IMR-90 (cell line): ENCODE results near the gene ATPAF2. TPM values are rescaled to one million over a fixed set of nuclear protein-coding genes. Genes with fewer than 3 reads are reported as not detected.

Source experiments
- ATAC-seq: fragments of 200-7000 bp; cut with Tn5 transposase; 2 replicates; pipeline ENCODE4 v1.9.1; 2020; ENCODE audit warnings: low read depth, mild to moderate bottlenecking, moderate library complexity
- BruUV-seq: library from RNA; stranded (reverse); fragments of 400-500 nt; replicated peaks from 2 replicates; lab custom pipeline; 2021; lab: Mats Ljungman, UMichigan
- CTCF ChIA-PET: fragments of 300-600 bp; formaldehyde crosslinking; extraction: SDS; loops from one replicate; lab custom pipeline; 2021; ENCODE audit warnings: antibody characterized with exemption; lab: Yijun Ruan, JAX
- POLR2A ChIA-PET: fragments of 300-600 bp; sonication (Branson Sonifier 250); formaldehyde crosslinking; loops from one replicate; lab custom pipeline; 2022; ENCODE audit warnings: antibody characterized with exemption; ENCODE audit not compliant: unreplicated experiment; lab: Charles Lee
- DNase-seq: peaks from one replicate; pipeline ENCODE4 v3.0.0; 2013
- H2AFZ ChIP-seq: replicated peaks from 2 replicates; pipeline ENCODE3; 2013; ENCODE audit warnings: low read length, mild to moderate bottlenecking; ENCODE audit not compliant: poor library complexity
- H2AK5ac ChIP-seq: 2 replicates; pipeline ENCODE4 v1.6.1; 2013; ENCODE audit warnings: low read depth, low read length, inconsistent platforms
- H2AK9ac ChIP-seq: replicated peaks from 2 replicates; pipeline ENCODE3; 2013; ENCODE audit warnings: mild to moderate bottlenecking, low read depth, low read length, moderate library complexity; ENCODE audit not compliant: poor library complexity
- H2BK120ac ChIP-seq: 2 replicates; pipeline ENCODE4 v1.6.1; 2013; ENCODE audit warnings: low read depth, low read length, inconsistent platforms
- H2BK15ac ChIP-seq: 3 replicates; pipeline ENCODE4 v1.6.1; 2013; ENCODE audit warnings: low read depth, low read length, inconsistent platforms
- H2BK20ac ChIP-seq: 2 replicates; pipeline ENCODE4 v1.6.1; 2013; ENCODE audit warnings: low read depth, mild to moderate bottlenecking, inconsistent platforms, low read length, moderate library complexity
- H2BK5ac ChIP-seq: 2 replicates; pipeline ENCODE4 v1.6.1; 2013; ENCODE audit warnings: mild to moderate bottlenecking, low read depth, low read length, inconsistent platforms; ENCODE audit not compliant: poor library complexity, severe bottlenecking
- H3K14ac ChIP-seq: replicated peaks from 2 replicates; pipeline ENCODE4 v1.6.1; 2013; ENCODE audit warnings: low read depth, low read length, inconsistent platforms
- H3K18ac ChIP-seq: 2 replicates; pipeline ENCODE4 v1.6.1; 2013; ENCODE audit warnings: low read depth, low read length, control low read depth
- H3K23ac ChIP-seq: 2 replicates; pipeline ENCODE4 v1.6.1; 2013; ENCODE audit warnings: low read depth, low read length, inconsistent platforms
- H3K27ac ChIP-seq: 2 replicates; pipeline ENCODE4 v1.5.1; 2013; ENCODE audit warnings: mild to moderate bottlenecking, control low read depth, low read length; ENCODE audit not compliant: insufficient read depth
- H3K27me3 ChIP-seq: 2 replicates; pipeline ENCODE4 v1.6.1; 2013; ENCODE audit warnings: low read length; ENCODE audit not compliant: control insufficient read depth, insufficient read depth
- H3K36me3 ChIP-seq: 2 replicates; pipeline ENCODE4 v1.6.1; 2013; ENCODE audit warnings: low read length, mixed read lengths; ENCODE audit not compliant: control insufficient read depth, insufficient read depth
- H3K4ac ChIP-seq: 2 replicates; pipeline ENCODE4 v1.6.1; 2013; ENCODE audit warnings: low read depth, low read length, inconsistent platforms
- H3K4me1 ChIP-seq: 2 replicates; pipeline ENCODE4 v1.6.1; 2013; ENCODE audit warnings: low read length, mixed read lengths; ENCODE audit not compliant: control insufficient read depth, insufficient read depth
- H3K4me2 ChIP-seq: 2 replicates; pipeline ENCODE4 v1.6.1; 2013; ENCODE audit warnings: low read depth, mild to moderate bottlenecking, control low read depth, low read length, moderate library complexity
- H3K4me3 ChIP-seq: 2 replicates; pipeline ENCODE4 v1.5.1; 2013; ENCODE audit warnings: low read depth, mild to moderate bottlenecking, control low read depth, low read length, moderate library complexity; ENCODE audit not compliant: insufficient read depth
- H3K56ac ChIP-seq: 2 replicates; pipeline ENCODE4 v1.6.1; 2013; ENCODE audit warnings: low read length, inconsistent platforms; ENCODE audit not compliant: insufficient read depth; ENCODE audit errors: extremely low read depth
- H3K79me1 ChIP-seq, 2 experiments: 2 replicates each; pipeline ENCODE4 v1.6.1; 2013; ENCODE audit warnings: low read length in 2 of 2, inconsistent platforms in 1 of 2, low read depth in 1 of 2
- H3K9ac ChIP-seq: 2 replicates; pipeline ENCODE4 v1.6.1; 2013; ENCODE audit warnings: low read depth, low read length, control low read depth
- H3K9me1 ChIP-seq: 2 replicates; pipeline ENCODE4 v1.6.1; 2013; ENCODE audit warnings: low read length, inconsistent platforms; ENCODE audit not compliant: insufficient read depth
- H3K9me3 ChIP-seq: 2 replicates; pipeline ENCODE4 v1.6.1; 2013; ENCODE audit warnings: low read length; ENCODE audit not compliant: control insufficient read depth, insufficient read depth
- H4K20me1 ChIP-seq: 2 replicates; pipeline ENCODE4 v1.6.1; 2013; ENCODE audit warnings: low read length, inconsistent platforms; ENCODE audit not compliant: insufficient read depth
- H4K5ac ChIP-seq: 2 replicates; pipeline ENCODE4 v1.6.1; 2013; ENCODE audit warnings: mild to moderate bottlenecking, low read depth, low read length, control low read depth
- H4K8ac ChIP-seq, 2 experiments: 2 replicates each; pipeline ENCODE4 v1.6.1; 2013; ENCODE audit warnings: low read depth in 2 of 2, low read length in 2 of 2, control low read depth in 1 of 2, inconsistent platforms in 1 of 2
- H4K91ac ChIP-seq: 2 replicates; pipeline ENCODE4 v1.6.1; 2013; ENCODE audit warnings: low read depth, low read length, inconsistent platforms; ENCODE audit not compliant: insufficient read depth
- BHLHE40 ChIP-seq: fragments of 150-350 bp; IDR thresholded peaks from 2 replicates; pipeline ENCODE4 v1.6.1; 2016; ENCODE audit warnings: mild to moderate bottlenecking, low read depth, low read length
- CEBPB ChIP-seq: IDR thresholded peaks from 2 replicates; pipeline ENCODE4 v1.6.1; 2012; ENCODE audit warnings: low read depth, low read length, improper control_type of control experiment
- CHD1 ChIP-seq: IDR thresholded peaks from 2 replicates; pipeline ENCODE4 v1.6.1; 2012; ENCODE audit warnings: low read depth, low read length, improper control_type of control experiment
- CTCF ChIP-seq: conservative IDR thresholded peaks from 2 replicates; pipeline ENCODE4 v1.5.1; 2012; ENCODE audit warnings: mild to moderate bottlenecking, low read depth, low read length, improper control_type of control experiment
- ELK1 ChIP-seq: fragments of 150-350 bp; IDR thresholded peaks from 2 replicates; pipeline ENCODE4 v1.6.1; 2016; ENCODE audit warnings: low read depth, mild to moderate bottlenecking, low read length, moderate library complexity, borderline replicate concordance
- FOS ChIP-seq: fragments of 150-350 bp; IDR thresholded peaks from 2 replicates; pipeline ENCODE4 v1.6.1; 2016; ENCODE audit warnings: low read depth, low read length
- MAFK ChIP-seq: IDR thresholded peaks from 2 replicates; pipeline ENCODE4 v1.6.1; 2012; ENCODE audit warnings: low read depth, low read length, improper control_type of control experiment
- MAZ ChIP-seq: IDR thresholded peaks from 2 replicates; pipeline ENCODE4 v1.6.1; 2012; ENCODE audit warnings: low read depth, mild to moderate bottlenecking, low read length, improper control_type of control experiment, moderate library complexity, borderline replicate concordance
- MXI1 ChIP-seq: IDR thresholded peaks from 2 replicates; pipeline ENCODE4 v1.6.1; 2012; ENCODE audit warnings: low read depth, mild to moderate bottlenecking, low read length, moderate library complexity, borderline replicate concordance
- NFE2L2 ChIP-seq: fragments of 150-350 bp; IDR thresholded peaks from 2 replicates; pipeline ENCODE4 v1.6.1; 2016; ENCODE audit warnings: low read depth, mild to moderate bottlenecking, low read length
- POLR2A ChIP-seq: IDR thresholded peaks from 2 replicates; pipeline ENCODE4 v1.6.1; 2012; ENCODE audit warnings: mild to moderate bottlenecking, low read depth, low read length
- RAD21 ChIP-seq: IDR thresholded peaks from 2 replicates; pipeline ENCODE4 v1.6.1; 2012; ENCODE audit warnings: low read length, improper control_type of control experiment
- RCOR1 ChIP-seq: IDR thresholded peaks from 2 replicates; pipeline ENCODE4 v1.6.1; 2012; ENCODE audit warnings: mild to moderate bottlenecking, low read length, improper control_type of control experiment; ENCODE audit not compliant: insufficient replicate concordance
- RFX5 ChIP-seq: IDR thresholded peaks from 2 replicates; pipeline ENCODE4 v1.8.0; 2012; ENCODE audit warnings: low read depth, mild to moderate bottlenecking, low read length, moderate library complexity
- SMC3 ChIP-seq: fragments of 150-350 bp; IDR thresholded peaks from 2 replicates; pipeline ENCODE4 v1.6.1; 2016; ENCODE audit warnings: low read depth, mild to moderate bottlenecking, antibody characterized with exemption, low read length, moderate library complexity
- USF2 ChIP-seq: fragments of 150-350 bp; IDR thresholded peaks from 2 replicates; pipeline ENCODE4 v1.6.1; 2017; ENCODE audit warnings: mild to moderate bottlenecking, antibody characterized with exemption, low read length, low read depth
- WGBS, 2 experiments: methylation state at CpG; one replicate each; pipeline versions ENCODE4 v1.1.5 to v1.1.7; 2013; ENCODE audit warnings: missing lambda C conversion rate in 2 of 2; ENCODE audit not compliant: insufficient read length in 1 of 2; ENCODE audit errors: extremely low coverage in 2 of 2; 5-methylcytosine and 5-hydroxymethylcytosine counted together
- dilution Hi-C: fragments of 300-500 bp; cut with HindIII; formaldehyde crosslinking; loops from one replicate; pipeline ENCODE4 v1.14.3; 2018; ENCODE audit warnings: low sequenced_read_pairs; ENCODE audit not compliant: unreplicated experiment
- in situ Hi-C: fragments of 300-500 bp; cut with MboI; formaldehyde crosslinking; loops from 3 replicates; pipeline ENCODE4 v1.14.3; 2019; ENCODE audit warnings: low sequenced_read_pairs, inconsistent platforms, mixed read lengths
- intact Hi-C: fragments of 100-400 bp; cut with micrococcal nuclease; formaldehyde crosslinking; loops from 2 replicates; pipeline ENCODE4 v1.10.0; 2022
- polyA plus RNA-seq, 3 experiments: library from polyadenylated mRNA; depleted of rRNA; stranded (reverse); fragments of >200 nt; gene quantifications; 2 replicates each; pipeline ENCODE4 v1.2.3, GENCODE V29; 2012; ENCODE audit warnings: low replicate concordance in 1 of 3
- total RNA-seq: library from RNA; depleted of rRNA; stranded (reverse); fragments of >200 nt; gene quantifications from 2 replicates; pipeline ENCODE4 v1.2.3, GENCODE V29; 2012

Gene ATPAF2
- total and polyA plus RNA-seq, 2 of the 4 experiments (the other 2 are of a cell fraction): 19.5 to 27.6 TPM

GRCh38 chr17:18019838-18020154 lies 19.2 kb downstream of the ATPAF2 start:
- no peak overlapping the region for H3K18ac ChIP-seq
- ChIA-PET CTCF (interaction anchor here (0.9 kb wide), 1 partner anchor 9 kb away, joined by 3 read pairs; no protein-coding TSS in a partner anchor), POLR2A (no interaction called here)
- DNase-seq (no peak), ATAC-seq (no peak)
- no peaks in the 10 kb centered on the region for H3K27me3 ChIP-seq
- H2BK15ac ChIP-seq: no peak overlapping the region
- H3K4me2 ChIP-seq: no peak overlapping the region
- no peak overlapping the region for H2AK9ac ChIP-seq
- H2BK20ac ChIP-seq: no peak overlapping the region
- H3K9me3 ChIP-seq: no peaks in the 10 kb centered on the region
- intact Hi-C loops: no loop called here
- no peak overlapping the region for H3K23ac ChIP-seq
- H2BK5ac ChIP-seq: no peak overlapping the region
- no peak overlapping the region for H2BK120ac ChIP-seq
- no peak overlapping the region for H3K4ac ChIP-seq
- no peak overlapping the region for H3K56ac ChIP-seq
- in situ Hi-C loops: no loop called here
- peaks cover 16% of the 10 kb centered on the region for H3K36me3 ChIP-seq
- H3K14ac ChIP-seq: no peak overlapping the region
- dilution Hi-C loops: no loop called here
- no peaks in the 10 kb centered on the region for H3K4me1 ChIP-seq
- WGBS, 2 experiments: no CpG with 5 or more reads among the region's 2 CpGs
- H3K4me3 ChIP-seq: no peak overlapping the region
- no peak overlapping the region for H2AK5ac ChIP-seq
- no peak overlapping the region for H4K91ac ChIP-seq
- H4K20me1 ChIP-seq: no peaks in the 10 kb centered on the region
- no peak overlapping the region for H4K8ac ChIP-seq
- peaks cover 0 to 6% of the 10 kb centered on the region in 2 experiments; a peak in 1 of 4 replicates for H3K79me1 ChIP-seq
- H3K9me1 ChIP-seq: peaks cover 4% of the 10 kb centered on the region; the same call in 1 of the 2 replicates
- H3K9ac ChIP-seq: no peak overlapping the region
- TF ChIP-seq RCOR1 (no peak), MXI1 (no peak), FOS (no peak), CHD1 (no peak), RAD21 (no peak), CTCF (no peak), POLR2A (no peak), NFE2L2 (no peak), BHLHE40 (no peak), ELK1 (no peak), MAZ (no peak), CEBPB (no peak), MAFK (no peak), SMC3 (no peak), USF2 (no peak), RFX5 (no peak)
- no peak overlapping the region for H2AFZ ChIP-seq
- no peak overlapping the region for H4K5ac ChIP-seq
- no peak overlapping the region for H3K27ac ChIP-seq
- BruUV-seq: no TSS peak
